ENCODE measurements around the gene USB1.

DNA sequence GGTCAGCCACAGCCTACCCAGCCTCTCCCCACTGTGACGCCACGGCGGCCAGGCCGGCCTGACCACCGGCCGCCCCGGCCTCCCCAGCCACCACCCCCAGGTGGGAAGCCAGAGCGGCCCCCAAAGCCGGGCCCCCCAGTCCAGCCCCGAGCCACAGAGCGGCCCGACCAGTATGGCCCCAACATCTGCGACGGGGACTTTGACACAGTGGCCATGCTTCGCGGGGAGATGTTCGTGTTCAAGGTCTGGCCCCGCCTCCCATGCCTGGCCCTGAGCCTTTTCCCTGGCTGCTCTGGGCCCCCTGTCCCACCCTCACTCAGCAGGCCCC, 40.4 kb downstream of the USB1 start:
- TF ChIP-seq CTCF (IDR thresholded peaks at IDR 0.05; ENCODE audit: insufficient read depth, low read depth, low read length): no peak
- no peak for TF ChIP-seq EZH2 (IDR thresholded peaks at IDR 0.05; ENCODE audit: insufficient read depth, low read length)

Measured in astrocyte (in vitro differentiated cells and primary cell).